HG03442 (cell line): Measurements from ENCODE around the gene P2RY11.

Source experiments
- ATAC-seq: cut with Tn5 transposase; IDR thresholded peaks from one replicate; pipeline ENCODE4 v1.9.1; 2021; ENCODE audit warnings: mild to moderate bottlenecking, moderate library complexity; ENCODE audit not compliant: unreplicated experiment

The P2RY11 gene

DNA sequence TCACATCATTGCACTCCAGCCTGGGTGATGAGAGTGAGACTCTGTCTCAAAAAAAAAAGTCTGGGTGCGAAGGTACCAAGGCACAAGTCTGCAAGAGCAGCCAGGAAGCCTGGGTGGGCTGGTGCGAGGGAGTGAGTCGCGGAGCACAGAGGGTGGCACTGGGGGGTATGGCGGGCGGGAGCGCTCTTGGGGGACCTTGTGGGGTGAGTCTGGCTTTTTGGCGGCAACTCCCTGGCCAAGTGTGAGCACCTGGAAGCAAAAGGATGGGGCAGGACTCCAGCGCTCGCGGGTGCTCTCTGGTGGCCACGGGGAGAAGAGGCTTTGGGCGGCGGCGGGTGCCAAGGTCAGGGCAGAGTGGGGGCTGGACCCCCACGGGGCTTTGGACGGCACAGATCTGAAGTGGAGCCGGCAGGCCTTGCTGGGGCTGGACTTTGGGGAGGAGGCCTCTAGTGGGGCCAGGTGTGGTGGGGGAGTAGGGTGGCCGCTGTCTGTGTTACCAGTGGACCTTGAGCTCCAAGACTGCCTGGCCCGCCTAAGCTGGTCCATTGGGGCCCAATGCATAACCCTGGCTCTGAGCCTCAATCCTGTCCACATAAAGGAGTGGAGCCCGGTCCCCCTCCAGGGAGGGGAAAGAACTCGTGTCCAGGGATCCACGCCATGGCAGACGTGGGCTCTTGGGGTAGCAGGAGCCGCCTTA lies 1.6 kb downstream of the P2RY11 start:
- ATAC-seq = no peak

- ATAC-seq = no peak
These were observed 2.1 kb downstream of the P2RY11 start for GRCh38 chr19:10113592-10113963.

DNA sequence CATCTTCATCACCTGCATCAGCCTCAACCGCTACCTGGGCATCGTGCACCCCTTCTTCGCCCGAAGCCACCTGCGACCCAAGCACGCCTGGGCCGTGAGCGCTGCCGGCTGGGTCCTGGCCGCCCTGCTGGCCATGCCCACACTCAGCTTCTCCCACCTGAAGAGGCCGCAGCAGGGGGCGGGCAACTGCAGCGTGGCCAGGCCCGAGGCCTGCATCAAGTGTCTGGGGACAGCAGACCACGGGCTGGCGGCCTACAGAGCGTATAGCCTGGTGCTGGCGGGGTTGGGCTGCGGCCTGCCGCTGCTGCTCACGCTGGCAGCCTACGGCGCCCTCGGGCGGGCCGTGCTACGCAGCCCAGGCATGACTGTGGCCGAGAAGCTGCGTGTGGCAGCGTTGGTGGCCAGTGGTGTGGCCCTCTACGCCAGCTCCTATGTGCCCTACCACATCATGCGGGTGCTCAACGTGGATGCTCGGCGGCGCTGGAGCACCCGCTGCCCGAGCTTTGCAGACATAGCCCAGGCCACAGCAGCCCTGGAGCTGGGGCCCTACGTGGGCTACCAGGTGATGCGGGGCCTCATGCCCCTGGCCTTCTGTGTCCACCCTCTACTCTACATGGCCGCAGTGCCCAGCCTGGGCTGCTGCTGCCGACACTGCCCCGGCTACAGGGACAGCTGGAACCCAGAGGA lies 2.6 kb downstream of the P2RY11 start:
- ATAC-seq = no peak

- no peak for ATAC-seq
These were observed 3.3 kb downstream of the P2RY11 start for GRCh38 chr19:10114651-10115391.

DNA sequence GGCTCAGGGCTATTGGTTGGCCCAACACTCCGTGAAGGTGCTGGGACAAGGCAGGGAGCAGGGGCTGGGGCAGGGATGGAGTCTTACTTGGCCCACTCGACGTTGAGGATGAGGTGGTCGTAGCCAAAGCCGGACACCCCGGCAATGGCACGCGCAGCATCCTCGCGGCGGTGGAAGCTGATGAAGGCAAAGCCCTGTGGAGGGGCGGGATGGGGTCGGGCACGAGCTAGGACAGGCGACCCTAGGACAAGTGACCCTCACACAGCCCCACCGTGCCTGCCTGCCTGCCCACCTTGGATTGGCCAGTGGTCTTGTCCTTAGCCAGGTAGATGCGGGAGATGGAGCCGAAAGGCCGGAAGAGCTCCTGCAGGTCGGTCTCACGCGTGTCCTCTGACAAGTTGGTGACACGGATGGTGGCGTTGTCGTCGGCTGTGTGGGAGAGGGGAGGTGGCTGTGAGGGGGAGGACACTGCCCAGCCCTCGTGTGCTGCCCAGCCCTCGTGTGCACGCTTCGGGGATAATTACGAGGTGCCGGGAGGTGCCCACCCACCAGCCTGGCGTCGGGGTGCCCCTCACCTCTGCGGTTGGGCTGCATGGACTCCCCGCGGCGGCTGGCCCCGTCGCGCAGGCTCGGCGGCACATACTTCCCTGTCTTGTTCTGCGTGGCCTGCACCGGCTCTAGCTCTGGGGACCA lies 4.0 kb downstream of the P2RY11 start:
- no peak for ATAC-seq

- no peak for ATAC-seq
These were observed 4.8 kb downstream of the P2RY11 start for GRCh38 chr19:10116085-10116865.

GRCh38 chr19:10116866-10117616 lies 5.5 kb downstream of the P2RY11 start:
- no peak for ATAC-seq

DNA sequence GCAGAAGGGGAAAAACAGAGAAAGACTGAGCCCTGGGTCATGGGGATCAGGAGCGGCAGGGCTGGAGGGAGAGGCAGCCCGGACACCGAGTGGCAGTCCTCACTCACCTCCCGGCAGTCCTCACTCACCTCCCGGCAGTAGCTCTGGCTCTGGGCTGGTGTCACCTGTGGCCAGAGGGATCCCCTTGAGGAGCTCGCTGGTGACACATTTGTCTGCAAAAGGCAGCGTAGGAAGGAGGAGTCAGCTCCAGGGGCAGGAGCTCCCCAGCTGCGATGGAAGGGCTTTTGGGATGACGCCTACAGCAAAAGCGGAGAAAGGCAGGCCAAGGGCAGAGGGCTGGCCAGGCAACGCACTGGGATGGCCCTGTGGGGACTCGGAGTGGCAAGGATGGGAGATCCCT lies 7.5 kb downstream of the P2RY11 start:
- ATAC-seq = no peak

GRCh38 chr19:10120538-10121189 lies 9.2 kb downstream of the P2RY11 start:
- ATAC-seq = no peak

DNA sequence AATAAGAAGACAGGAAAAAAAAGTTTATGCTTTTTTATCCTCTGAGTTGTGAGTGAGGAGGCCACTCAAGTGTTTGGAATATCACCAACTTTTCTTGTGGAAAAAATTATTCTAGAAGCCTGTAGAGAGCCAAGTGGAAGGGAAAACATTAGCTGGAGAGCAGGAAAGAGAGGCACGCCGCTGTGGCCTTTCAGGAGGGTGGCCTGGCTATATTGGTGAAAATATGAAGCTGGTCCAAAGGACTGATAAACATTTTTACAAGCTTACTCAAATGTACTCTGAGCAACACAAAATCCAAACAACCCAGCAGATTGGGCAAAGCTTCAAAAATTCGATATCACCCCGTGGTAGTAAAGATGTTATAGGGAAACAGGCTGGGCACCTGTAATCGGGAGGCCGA lies 10.6 kb downstream of the P2RY11 start:
- ATAC-seq = no peak

DNA sequence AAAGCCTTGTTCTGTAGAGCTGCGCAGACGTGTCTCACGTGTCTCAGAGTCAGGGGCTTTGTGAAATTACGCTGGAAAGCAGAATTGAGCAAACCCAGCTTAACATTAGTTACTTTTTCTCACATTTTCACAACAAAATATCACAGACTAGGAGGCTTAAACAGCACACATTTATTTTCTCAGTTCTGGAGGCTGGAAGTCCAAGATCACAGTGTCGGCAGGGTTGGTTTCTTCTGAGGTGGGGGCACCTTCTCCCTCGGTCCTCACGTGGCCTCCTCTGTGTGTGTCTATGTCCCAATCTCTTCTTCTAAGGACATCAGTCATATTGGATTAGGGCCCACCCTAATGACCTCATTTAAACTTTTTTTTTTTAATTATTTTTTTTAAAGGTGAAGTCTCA lies 12.9 kb downstream of the P2RY11 start:
- ATAC-seq = no peak

DNA sequence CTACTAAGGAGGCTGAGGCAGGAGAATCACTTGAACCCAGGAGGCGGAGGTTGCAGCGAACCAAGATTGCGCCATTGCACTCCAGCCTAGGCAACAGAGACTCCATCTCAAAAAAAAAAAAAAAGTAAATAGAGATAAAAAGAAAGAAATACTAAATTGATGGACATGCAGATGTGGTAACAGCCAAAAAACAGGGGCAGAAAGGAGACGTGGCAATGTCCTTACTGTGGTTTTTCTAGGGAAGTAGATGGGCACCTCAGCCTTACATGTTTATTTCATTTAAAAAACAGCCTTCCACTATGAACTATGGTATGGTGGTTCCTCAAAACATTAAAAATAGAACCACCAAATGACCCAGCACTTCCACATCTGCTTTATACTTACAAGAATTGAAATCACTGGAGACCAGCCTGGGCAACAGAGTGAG lies 14.7 kb downstream of the P2RY11 start:
- no peak for ATAC-seq

GRCh38 chr19:10132905-10133304 lies 21.4 kb downstream of the P2RY11 start:
- no peak for ATAC-seq

- no peak for ATAC-seq
These were observed 22.1 kb downstream of the P2RY11 start for GRCh38 chr19:10133596-10133995.

- no peak for ATAC-seq
These were observed 22.5 kb downstream of the P2RY11 start for GRCh38 chr19:10134040-10134439.

GRCh38 chr19:10135551-10136334 lies 24.2 kb downstream of the P2RY11 start:
- ATAC-seq = no peak

DNA sequence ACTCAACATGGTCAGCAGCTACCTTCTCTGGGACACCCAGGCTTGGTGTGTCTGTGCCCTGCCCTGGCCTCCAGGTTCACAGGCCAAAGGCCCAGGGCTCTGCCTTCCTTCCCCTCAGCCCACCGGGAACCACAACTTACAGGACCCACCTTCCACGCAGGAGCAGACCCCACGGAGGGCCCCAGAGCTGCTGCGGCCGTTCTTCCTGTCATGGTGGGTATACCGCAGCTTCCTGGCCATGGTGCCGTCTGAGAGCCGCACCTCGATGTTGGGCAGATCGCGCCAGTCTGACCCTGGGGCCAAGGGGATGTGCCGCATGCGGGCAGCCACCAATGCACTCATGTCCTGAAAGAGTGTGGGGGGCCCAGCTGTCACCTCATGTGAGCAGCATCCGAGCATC lies 25.4 kb downstream of the P2RY11 start:
- no peak for ATAC-seq
